Kidney (tissue), 14 donors: ENCODE results near the gene ATXN1L. TPM values are rescaled to one million over a fixed set of nuclear protein-coding genes. Genes with fewer than 3 reads are reported as not detected.

Experiments
- DNase-seq, 5 donors: peaks; one replicate each; pipeline ENCODE4 v3.0.0-alpha.2; 2013 to 2020
- FAIRE-seq: peaks from 2 replicates; lab custom pipeline; 2012; peaks lifted over from hg19 to GRCh38; lab: Jason Lieb, UNC
- H3K27ac ChIP-seq, 2 donors: one replicate each; pipeline ENCODE4 v1.7.0; 2013; ENCODE audit warnings: low read depth in 2 of 2, low read length in 2 of 2, inconsistent platforms in 1 of 2
- H3K27me3 ChIP-seq: one replicate; pipeline ENCODE4 v1.7.1; 2013; ENCODE audit warnings: low read length, inconsistent platforms; ENCODE audit not compliant: control insufficient read depth, insufficient read depth
- H3K36me3 ChIP-seq, 3 donors: one replicate each; pipeline versions ENCODE4 v1.7.0 to v1.7.1; 2013; ENCODE audit warnings: low read length in 3 of 3, control low read depth in 1 of 3, inconsistent platforms in 1 of 3; ENCODE audit not compliant: insufficient read depth in 3 of 3, control insufficient read depth in 2 of 3
- H3K4me1 ChIP-seq, 3 donors: one replicate each; pipeline versions ENCODE4 v1.7.0 to v1.7.1; 2013; ENCODE audit warnings: low read length in 3 of 3, inconsistent platforms in 1 of 3, low read depth in 1 of 3; ENCODE audit not compliant: control insufficient read depth in 2 of 3, insufficient read depth in 2 of 3
- H3K4me3 ChIP-seq, 3 donors: one replicate each; pipeline versions ENCODE4 v1.7.0 to v1.8.1; 2013; ENCODE audit warnings: low read length in 3 of 3, control low read depth in 1 of 3, inconsistent platforms in 1 of 3
- H3K9ac ChIP-seq, 3 donors: one replicate each; pipeline versions ENCODE4 v1.7.0 to v1.7.1; 2013; ENCODE audit warnings: low read length in 3 of 3, control low read depth in 1 of 3, inconsistent platforms in 1 of 3
- H3K9me3 ChIP-seq, 3 donors: one replicate each; pipeline versions ENCODE4 v1.7.0 to v1.7.1; 2013; ENCODE audit warnings: low read length in 3 of 3, control low read depth in 1 of 3, inconsistent platforms in 1 of 3; ENCODE audit not compliant: control insufficient read depth in 2 of 3, insufficient read depth in 1 of 3
- intact Hi-C: fragments of 100-400 bp; cut with DNase I; formaldehyde crosslinking; loops from one replicate; pipeline ENCODE4 v1.11.1; 2022
- polyA plus RNA-seq: library from polyadenylated mRNA; stranded (reverse); fragments of 350-450 nt; fragmentation: Illumina TruSeq; extraction: RNeasy Lipid Tissue Mini Kit (QIAGEN cat#74804); gene quantifications from one replicate; pipeline ENCODE4 v1.2.3, GENCODE V29; 2014; ENCODE audit warnings: low read depth, low replicate concordance; ENCODE audit not compliant: insufficient read depth
- total RNA-seq: library from RNA; stranded (reverse); fragmentation: NEBNext Ultra II Directional; extraction: Animal tissue kit (Norgen Biotek cat#: 25700); gene quantifications from one replicate; pipeline ENCODE4 v1.2.1, GENCODE V29; 2021
- TF ChIP-seq, protein P1 (sequence below): IDR thresholded peaks from 3 replicates; pipeline ENCODE4 v1.5.1; 2012; ENCODE audit warnings: mild to moderate bottlenecking, moderate library complexity, borderline replicate concordance; ENCODE audit not compliant: insufficient read depth; ENCODE audit errors: extremely low read depth
- donor health status: control.
- donor health status: control.
- donor health status: control.
- donor health status: control.
- donor health status: control.
- donor health status: DM: yes; HTN: yes; CAD: no.
- donor health status: Normal renal cell carcinoma (clear cell type).

ATXN1L gene
- total and polyA plus RNA-seq, 2 donors from 2014 or later, result 7.4 to 37.5 TPM

DNA sequence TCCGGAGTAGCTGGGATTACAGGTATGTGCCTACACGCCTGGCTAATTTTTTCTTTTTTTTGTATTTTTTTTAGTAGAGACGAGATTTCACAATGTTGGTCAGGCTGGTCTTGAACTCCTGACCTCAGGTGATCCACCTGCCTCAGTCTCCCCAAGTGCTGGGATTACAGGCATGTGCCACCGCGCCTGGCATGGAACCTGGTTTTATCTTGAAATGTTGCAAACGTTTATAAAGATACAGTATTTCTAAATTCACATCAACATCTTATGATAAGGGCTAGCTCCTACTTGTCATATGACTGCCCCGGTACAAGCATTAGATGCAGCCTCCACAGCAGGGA, 48.1 kb downstream of the ATXN1L start:
- intact Hi-C loops, result no loop called here
- no peaks in the 10 kb centered on the region for H3K9me3 ChIP-seq
- FAIRE-seq (no peak), DNase-seq (peak in 1 of 5 donors; percentile 35)
- H3K4me1 ChIP-seq, result no peaks in the 10 kb centered on the region
- H3K36me3 ChIP-seq, result no peaks in the 10 kb centered on the region
- H3K27ac ChIP-seq, result peak overlapping the region in 1 of 2 donors; percentile 98
- H3K27me3 ChIP-seq, result no peaks in the 10 kb centered on the region
- TF ChIP-seq, protein P1, sequence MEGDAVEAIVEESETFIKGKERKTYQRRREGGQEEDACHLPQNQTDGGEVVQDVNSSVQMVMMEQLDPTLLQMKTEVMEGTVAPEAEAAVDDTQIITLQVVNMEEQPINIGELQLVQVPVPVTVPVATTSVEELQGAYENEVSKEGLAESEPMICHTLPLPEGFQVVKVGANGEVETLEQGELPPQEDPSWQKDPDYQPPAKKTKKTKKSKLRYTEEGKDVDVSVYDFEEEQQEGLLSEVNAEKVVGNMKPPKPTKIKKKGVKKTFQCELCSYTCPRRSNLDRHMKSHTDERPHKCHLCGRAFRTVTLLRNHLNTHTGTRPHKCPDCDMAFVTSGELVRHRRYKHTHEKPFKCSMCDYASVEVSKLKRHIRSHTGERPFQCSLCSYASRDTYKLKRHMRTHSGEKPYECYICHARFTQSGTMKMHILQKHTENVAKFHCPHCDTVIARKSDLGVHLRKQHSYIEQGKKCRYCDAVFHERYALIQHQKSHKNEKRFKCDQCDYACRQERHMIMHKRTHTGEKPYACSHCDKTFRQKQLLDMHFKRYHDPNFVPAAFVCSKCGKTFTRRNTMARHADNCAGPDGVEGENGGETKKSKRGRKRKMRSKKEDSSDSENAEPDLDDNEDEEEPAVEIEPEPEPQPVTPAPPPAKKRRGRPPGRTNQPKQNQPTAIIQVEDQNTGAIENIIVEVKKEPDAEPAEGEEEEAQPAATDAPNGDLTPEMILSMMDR, result no peak
- H3K9ac ChIP-seq, result peak overlapping the region; percentile 81 to 99 (median 92)
- peak overlapping the region; percentile 60 to 84 (median 79) for H3K4me3 ChIP-seq

DNA sequence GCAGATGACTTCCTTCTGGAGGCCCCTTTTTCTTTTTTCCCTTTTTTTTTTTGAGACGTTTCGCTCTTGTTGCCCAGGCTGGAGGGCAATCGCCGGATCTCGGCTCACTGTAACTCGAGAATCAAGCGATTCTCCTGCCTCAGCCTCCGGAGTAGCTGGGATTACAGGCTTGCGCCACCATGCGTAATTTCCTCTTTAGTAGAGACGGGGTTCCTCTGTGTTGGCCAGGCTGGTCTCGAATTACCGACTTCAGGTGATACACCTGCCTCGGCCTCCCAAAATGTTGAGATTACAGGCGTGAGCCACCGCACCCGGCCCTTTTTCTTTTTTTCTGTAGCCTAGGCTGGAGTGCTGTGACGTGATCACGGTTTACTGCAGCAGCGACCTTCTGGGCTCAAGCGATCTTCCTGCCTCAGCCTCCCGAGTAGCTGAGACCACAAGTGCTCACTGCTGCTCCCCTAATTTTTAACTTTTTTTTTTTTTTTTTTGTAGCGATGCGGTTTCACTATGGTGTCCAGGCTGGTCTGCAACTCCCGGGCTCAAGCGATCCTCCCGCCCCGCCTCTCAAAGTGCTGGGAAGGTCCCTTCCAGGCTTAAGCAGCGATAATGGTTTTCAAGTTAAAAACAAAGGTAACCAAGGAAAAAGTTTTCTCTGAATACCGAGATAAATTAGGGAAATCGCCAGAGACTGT, 48.6 kb downstream of the ATXN1L start:
- intact Hi-C loops, result no loop called here
- DNase-seq (peak; percentile 66 to 81 (median 77)), FAIRE-seq (no peak)
- Histone ChIP-seq H3K27me3 (no peaks in the 10 kb centered on the region), H3K27ac (peak overlapping the region; percentile 97 to 98), H3K4me3 (peak overlapping the region; percentile 60 to 84 (median 79)), H3K9me3 (no peaks in the 10 kb centered on the region), H3K4me1 (no peaks in the 10 kb centered on the region), H3K9ac (peak overlapping the region; percentile 81 to 99 (median 92)), H3K36me3 (no peaks in the 10 kb centered on the region)
- TF ChIP-seq, protein P1, result no peak

DNA sequence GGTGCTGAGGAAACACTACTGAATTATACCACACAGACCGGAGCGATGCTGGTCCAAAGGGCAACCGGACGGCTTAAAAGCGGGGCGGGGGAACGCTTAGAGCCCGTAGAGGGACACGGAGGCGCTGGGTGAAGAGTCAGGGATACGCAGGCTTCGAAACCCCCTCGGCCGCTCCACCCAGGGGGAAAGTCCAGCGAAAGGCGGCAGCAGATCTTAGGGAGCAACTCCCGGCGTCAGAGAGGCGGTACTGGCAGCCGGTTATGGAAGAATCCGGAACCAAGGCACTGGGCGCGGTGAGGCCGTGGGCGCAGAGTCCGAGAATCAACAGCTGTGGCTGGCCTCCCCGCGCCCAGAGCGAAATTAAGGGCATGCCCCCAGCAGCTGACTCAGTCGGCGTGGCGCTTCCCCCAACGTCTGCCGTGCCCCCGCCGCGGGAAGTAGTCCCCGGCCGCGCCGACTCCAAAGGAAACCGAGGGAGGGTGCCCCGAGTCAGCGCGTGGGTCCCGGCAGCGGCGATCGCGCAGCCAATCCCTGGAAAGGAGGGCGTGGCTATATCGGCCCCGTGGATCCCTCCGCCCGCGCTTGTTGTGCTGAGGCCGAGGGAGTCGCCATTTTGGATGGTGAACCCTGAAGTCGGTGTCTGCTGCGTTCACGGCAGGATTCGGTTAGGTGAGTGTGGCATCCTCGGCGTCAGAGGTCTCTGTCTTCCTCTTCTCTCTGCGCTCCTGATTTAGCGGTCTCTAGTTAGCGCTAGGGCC, 49.3 kb downstream of the ATXN1L start, which contains the start of gene IST1:
IST1 (plus strand) TSS at position 611 of the 758 bp plus-strand sequence. CDS start 20,110 bp downstream, outside the sequence.
- intact Hi-C loops, result no loop called here
- no peaks in the 10 kb centered on the region for H3K36me3 ChIP-seq
- no peak for FAIRE-seq

More for the DNA sequence above, 49.3 kb downstream of the ATXN1L start, which contains the start of gene IST1:
- Histone ChIP-seq H3K9ac (peak within 1 kb of the TSS; percentile 96 to 99 (median 98)), H3K4me1 (no peaks in the 10 kb centered on the region), H3K27me3 (no peaks in the 10 kb centered on the region), H3K9me3 (no peaks in the 10 kb centered on the region), H3K27ac (peak within 1 kb of the TSS; percentile 97 to 99), H3K4me3 (peak within 1 kb of the TSS; percentile 79 to 97 (median 95))
- TF ChIP-seq, protein P1, result no peak
- DNase-seq, result peak; percentile 98 to 99 (median 99)
